Measurements from ENCODE around the gene GALNT2.

DNA sequence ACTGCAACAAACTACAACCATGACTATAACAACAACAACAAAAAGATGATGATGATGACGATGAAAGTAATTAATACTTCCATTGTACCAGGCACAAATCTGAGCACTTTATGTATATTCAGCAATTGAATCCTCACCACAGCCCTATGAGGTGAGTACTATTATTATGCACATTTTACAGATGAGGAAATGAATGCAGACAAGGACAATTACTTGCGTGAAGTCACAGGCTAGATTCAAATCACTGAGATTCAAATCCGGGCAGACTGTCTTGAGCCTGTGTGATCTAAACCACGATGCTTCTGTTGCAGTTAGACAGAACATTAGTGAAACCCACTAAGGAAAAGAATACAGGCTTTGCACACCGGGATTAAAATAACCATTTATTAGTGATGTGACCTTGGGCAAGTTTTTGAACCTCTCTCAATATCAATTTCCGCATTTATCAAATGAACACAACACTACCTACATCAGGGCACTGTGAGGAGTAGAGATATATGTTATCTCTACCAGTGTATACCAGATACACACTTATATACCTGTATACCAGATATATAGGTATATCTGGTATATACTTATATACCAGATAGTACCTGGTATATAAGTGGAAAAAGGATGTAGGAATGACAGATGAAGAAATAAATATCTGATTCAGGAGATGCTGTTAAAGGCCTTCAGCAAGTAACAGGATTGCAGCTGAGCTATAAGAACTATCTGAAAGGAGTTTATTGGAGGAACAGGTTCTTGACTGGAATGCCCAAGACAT, 34.3 kb upstream of the GALNT2 start:
- TF ChIP-seq, protein P1, sequence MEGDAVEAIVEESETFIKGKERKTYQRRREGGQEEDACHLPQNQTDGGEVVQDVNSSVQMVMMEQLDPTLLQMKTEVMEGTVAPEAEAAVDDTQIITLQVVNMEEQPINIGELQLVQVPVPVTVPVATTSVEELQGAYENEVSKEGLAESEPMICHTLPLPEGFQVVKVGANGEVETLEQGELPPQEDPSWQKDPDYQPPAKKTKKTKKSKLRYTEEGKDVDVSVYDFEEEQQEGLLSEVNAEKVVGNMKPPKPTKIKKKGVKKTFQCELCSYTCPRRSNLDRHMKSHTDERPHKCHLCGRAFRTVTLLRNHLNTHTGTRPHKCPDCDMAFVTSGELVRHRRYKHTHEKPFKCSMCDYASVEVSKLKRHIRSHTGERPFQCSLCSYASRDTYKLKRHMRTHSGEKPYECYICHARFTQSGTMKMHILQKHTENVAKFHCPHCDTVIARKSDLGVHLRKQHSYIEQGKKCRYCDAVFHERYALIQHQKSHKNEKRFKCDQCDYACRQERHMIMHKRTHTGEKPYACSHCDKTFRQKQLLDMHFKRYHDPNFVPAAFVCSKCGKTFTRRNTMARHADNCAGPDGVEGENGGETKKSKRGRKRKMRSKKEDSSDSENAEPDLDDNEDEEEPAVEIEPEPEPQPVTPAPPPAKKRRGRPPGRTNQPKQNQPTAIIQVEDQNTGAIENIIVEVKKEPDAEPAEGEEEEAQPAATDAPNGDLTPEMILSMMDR (IDR thresholded peaks at IDR 0.05; ENCODE audit: low read length) = no peak
- TF ChIP-seq EZH2 (optimal IDR thresholded peaks at IDR 0.05; ENCODE audit: low read depth, low read length) (no peak), EZH2phosphoT487 (IDR thresholded peaks at IDR 0.05; ENCODE audit: low read length) (no peak)

Data from MM.1S (cell line).